GM12878 (cell line): ENCODE data around the gene MMP7.

ENCODE experiments used
- MXI1 ChIP-seq: fragments of 150-350 bp; IDR thresholded peaks from 2 replicates; pipeline ENCODE4 v1.6.1; 2011; ENCODE audit warnings: low read depth, mild to moderate bottlenecking, inconsistent platforms, low read length, improper control_type of control experiment
- RCOR1 ChIP-seq: conservative IDR thresholded peaks from 2 replicates; pipeline ENCODE4 v1.6.1; 2012; ENCODE audit warnings: low read depth, low read length, improper control_type of control experiment
- SMC3 ChIP-seq: IDR thresholded peaks from 2 replicates; pipeline ENCODE4 v1.6.1; 2011; ENCODE audit warnings: low read length, improper control_type of control experiment, borderline replicate concordance
- YBX1 ChIP-seq: fragments of 450-650 bp; IDR thresholded peaks from 2 replicates; pipeline ENCODE4 v1.6.1; 2016; ENCODE audit warnings: antibody characterized with exemption
- TF ChIP-seq, protein P1 (sequence below): fragments of 450-650 bp; IDR thresholded peaks from 2 replicates; pipeline ENCODE4 v1.6.1; 2017; ENCODE audit warnings: antibody characterized with exemption, mild to moderate bottlenecking, moderate library complexity
- TF ChIP-seq, protein P2 (sequence below), 3 experiments: IDR thresholded peaks in 2 of 3; conservative IDR thresholded peaks in 1 of 3; 2 replicates each; pipeline ENCODE4 v1.5.1; 2011; ENCODE audit warnings: low read depth in 3 of 3, low read length in 3 of 3, mild to moderate bottlenecking in 3 of 3, control low read depth in 2 of 3, moderate library complexity in 2 of 3, inconsistent platforms in 1 of 3, mixed read lengths in 1 of 3; ENCODE audit not compliant: control insufficient read depth in 2 of 3, insufficient read depth in 1 of 3; ENCODE audit errors: extremely low read depth in 1 of 3
- TF ChIP-seq, protein P3 (sequence below): fragments of 450-650 bp; IDR thresholded peaks from 2 replicates; pipeline ENCODE4 v1.6.1; 2014; ENCODE audit warnings: mild to moderate bottlenecking
- TF ChIP-seq, protein P4 (sequence below): IDR thresholded peaks from 2 replicates; pipeline ENCODE4 v1.6.1; 2012; ENCODE audit warnings: low read depth, low read length, improper control_type of control experiment
- TF ChIP-seq, protein P5 (sequence below): IDR thresholded peaks from 2 replicates; pipeline ENCODE4 v1.6.1; 2012; ENCODE audit warnings: low read depth, low read length, improper control_type of control experiment

DNA sequence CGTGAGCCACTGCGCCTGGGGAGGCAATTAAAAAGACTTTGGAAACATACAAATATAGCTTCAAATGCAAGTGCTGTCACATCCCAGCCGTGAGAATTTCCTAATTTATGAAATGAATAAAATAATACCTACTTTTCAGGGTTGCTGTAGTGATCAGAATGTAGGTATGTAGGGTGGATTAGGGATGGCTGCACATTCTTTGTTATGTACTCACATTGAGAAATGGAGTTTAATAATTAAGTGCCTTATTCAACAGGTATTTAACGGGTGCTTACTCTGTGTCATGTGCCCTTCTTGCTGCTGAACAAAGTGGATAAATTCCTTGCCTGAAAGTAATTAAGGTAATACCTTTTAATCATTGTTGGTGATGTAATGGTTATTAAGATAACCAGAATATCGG, 37.0 kb downstream of the MMP7 start:
- TF ChIP-seq SMC3 (no peak), RCOR1 (no peak), YBX1 (no peak), MXI1 (no peak)
- TF ChIP-seq, protein P1, sequence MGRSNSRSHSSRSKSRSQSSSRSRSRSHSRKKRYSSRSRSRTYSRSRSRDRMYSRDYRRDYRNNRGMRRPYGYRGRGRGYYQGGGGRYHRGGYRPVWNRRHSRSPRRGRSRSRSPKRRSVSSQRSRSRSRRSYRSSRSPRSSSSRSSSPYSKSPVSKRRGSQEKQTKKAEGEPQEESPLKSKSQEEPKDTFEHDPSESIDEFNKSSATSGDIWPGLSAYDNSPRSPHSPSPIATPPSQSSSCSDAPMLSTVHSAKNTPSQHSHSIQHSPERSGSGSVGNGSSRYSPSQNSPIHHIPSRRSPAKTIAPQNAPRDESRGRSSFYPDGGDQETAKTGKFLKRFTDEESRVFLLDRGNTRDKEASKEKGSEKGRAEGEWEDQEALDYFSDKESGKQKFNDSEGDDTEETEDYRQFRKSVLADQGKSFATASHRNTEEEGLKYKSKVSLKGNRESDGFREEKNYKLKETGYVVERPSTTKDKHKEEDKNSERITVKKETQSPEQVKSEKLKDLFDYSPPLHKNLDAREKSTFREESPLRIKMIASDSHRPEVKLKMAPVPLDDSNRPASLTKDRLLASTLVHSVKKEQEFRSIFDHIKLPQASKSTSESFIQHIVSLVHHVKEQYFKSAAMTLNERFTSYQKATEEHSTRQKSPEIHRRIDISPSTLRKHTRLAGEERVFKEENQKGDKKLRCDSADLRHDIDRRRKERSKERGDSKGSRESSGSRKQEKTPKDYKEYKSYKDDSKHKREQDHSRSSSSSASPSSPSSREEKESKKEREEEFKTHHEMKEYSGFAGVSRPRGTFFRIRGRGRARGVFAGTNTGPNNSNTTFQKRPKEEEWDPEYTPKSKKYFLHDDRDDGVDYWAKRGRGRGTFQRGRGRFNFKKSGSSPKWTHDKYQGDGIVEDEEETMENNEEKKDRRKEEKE, result no peak
- TF ChIP-seq, protein P2, sequence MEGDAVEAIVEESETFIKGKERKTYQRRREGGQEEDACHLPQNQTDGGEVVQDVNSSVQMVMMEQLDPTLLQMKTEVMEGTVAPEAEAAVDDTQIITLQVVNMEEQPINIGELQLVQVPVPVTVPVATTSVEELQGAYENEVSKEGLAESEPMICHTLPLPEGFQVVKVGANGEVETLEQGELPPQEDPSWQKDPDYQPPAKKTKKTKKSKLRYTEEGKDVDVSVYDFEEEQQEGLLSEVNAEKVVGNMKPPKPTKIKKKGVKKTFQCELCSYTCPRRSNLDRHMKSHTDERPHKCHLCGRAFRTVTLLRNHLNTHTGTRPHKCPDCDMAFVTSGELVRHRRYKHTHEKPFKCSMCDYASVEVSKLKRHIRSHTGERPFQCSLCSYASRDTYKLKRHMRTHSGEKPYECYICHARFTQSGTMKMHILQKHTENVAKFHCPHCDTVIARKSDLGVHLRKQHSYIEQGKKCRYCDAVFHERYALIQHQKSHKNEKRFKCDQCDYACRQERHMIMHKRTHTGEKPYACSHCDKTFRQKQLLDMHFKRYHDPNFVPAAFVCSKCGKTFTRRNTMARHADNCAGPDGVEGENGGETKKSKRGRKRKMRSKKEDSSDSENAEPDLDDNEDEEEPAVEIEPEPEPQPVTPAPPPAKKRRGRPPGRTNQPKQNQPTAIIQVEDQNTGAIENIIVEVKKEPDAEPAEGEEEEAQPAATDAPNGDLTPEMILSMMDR (IDR thresholded peaks at IDR 0.05 in 2 of 3, conservative IDR thresholded peaks at IDR 0.05 in 1 of 3; ENCODE audit: control insufficient read depth in 2 of 3, extremely low read depth in 1 of 3, insufficient read depth in 1 of 3, low read depth in 3 of 3, low read length in 3 of 3), result no peak
- TF ChIP-seq, protein P3, sequence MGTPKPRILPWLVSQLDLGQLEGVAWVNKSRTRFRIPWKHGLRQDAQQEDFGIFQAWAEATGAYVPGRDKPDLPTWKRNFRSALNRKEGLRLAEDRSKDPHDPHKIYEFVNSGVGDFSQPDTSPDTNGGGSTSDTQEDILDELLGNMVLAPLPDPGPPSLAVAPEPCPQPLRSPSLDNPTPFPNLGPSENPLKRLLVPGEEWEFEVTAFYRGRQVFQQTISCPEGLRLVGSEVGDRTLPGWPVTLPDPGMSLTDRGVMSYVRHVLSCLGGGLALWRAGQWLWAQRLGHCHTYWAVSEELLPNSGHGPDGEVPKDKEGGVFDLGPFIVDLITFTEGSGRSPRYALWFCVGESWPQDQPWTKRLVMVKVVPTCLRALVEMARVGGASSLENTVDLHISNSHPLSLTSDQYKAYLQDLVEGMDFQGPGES, result no peak
- TF ChIP-seq, protein P4, sequence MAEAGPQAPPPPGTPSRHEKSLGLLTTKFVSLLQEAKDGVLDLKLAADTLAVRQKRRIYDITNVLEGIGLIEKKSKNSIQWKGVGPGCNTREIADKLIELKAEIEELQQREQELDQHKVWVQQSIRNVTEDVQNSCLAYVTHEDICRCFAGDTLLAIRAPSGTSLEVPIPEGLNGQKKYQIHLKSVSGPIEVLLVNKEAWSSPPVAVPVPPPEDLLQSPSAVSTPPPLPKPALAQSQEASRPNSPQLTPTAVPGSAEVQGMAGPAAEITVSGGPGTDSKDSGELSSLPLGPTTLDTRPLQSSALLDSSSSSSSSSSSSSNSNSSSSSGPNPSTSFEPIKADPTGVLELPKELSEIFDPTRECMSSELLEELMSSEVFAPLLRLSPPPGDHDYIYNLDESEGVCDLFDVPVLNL, result no peak
- TF ChIP-seq, protein P5, sequence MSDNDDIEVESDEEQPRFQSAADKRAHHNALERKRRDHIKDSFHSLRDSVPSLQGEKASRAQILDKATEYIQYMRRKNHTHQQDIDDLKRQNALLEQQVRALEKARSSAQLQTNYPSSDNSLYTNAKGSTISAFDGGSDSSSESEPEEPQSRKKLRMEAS, result no peak
